K562 (cell line): ENCODE results near the gene SFT2D2. TPM values are rescaled to one million over a fixed set of nuclear protein-coding genes. Genes with fewer than 3 reads are reported as not detected.
A peak's percentile ranks its signal among the peaks of the same experiment; 100 is the strongest.

ENCODE experiments used
- BRF1 ChIP-seq: IDR thresholded peaks from 3 replicates; pipeline ENCODE4 v1.6.1; 2011; ENCODE audit warnings: borderline replicate concordance, mild to moderate bottlenecking; ENCODE audit not compliant: insufficient read length; ENCODE audit errors: extremely low read depth
- CBFA2T3 ChIP-seq: fragments of 450-650 bp; IDR thresholded peaks from 2 replicates; pipeline ENCODE4 v1.6.1; 2017
- GABPB2 ChIP-seq: fragments of 250-450 bp; sonication (Bioruptor Pico); conservative IDR thresholded peaks from 2 replicates; pipeline ENCODE4 v1.5.1; 2021; ENCODE audit warnings: mild to moderate bottlenecking
- GATAD2B ChIP-seq: fragments of 450-650 bp; IDR thresholded peaks from 2 replicates; pipeline ENCODE4 v1.6.1; 2017; ENCODE audit warnings: mild to moderate bottlenecking, borderline replicate concordance
- GTF2F1 ChIP-seq: IDR thresholded peaks from 2 replicates; pipeline ENCODE4 v1.6.1; 2011; ENCODE audit warnings: low read depth, low read length, improper control_type of control experiment
- KAT7 ChIP-seq: sonication (generic); formaldehyde crosslinking; IDR thresholded peaks from 2 replicates; pipeline ENCODE4 v1.8.0; 2022; ENCODE audit warnings: missing genetic modification reagents, mild to moderate bottlenecking, borderline replicate concordance
- L3MBTL2 ChIP-seq: fragments of 450-650 bp; IDR thresholded peaks from 2 replicates; pipeline ENCODE4 v1.6.1; 2016; ENCODE audit warnings: mild to moderate bottlenecking, moderate library complexity
- LCOR ChIP-seq: sonication (generic); formaldehyde crosslinking; IDR thresholded peaks from 2 replicates; pipeline ENCODE4 v1.8.0; 2022; ENCODE audit warnings: mild to moderate bottlenecking, missing genetic modification reagents
- MEF2A ChIP-seq: IDR thresholded peaks from 2 replicates; pipeline ENCODE4 v1.6.1; 2011; ENCODE audit warnings: low read depth, mild to moderate bottlenecking, low read length, moderate library complexity; ENCODE audit not compliant: control insufficient read depth
- MTA1 ChIP-seq: fragments of 450-650 bp; IDR thresholded peaks from 2 replicates; pipeline ENCODE4 v1.6.1; 2017; ENCODE audit warnings: borderline replicate concordance
- SP1 ChIP-seq: sonication (generic); formaldehyde crosslinking; IDR thresholded peaks from 2 replicates; pipeline ENCODE4 v1.8.1; 2022; ENCODE audit warnings: mild to moderate bottlenecking, missing genetic modification reagents
- THRAP3 ChIP-seq: fragments of 450-650 bp; IDR thresholded peaks from 2 replicates; pipeline ENCODE4 v1.6.1; 2016; ENCODE audit warnings: mild to moderate bottlenecking, inconsistent platforms, borderline replicate concordance
- polyA plus RNA-seq, 8 experiments: library from polyadenylated mRNA; depleted of rRNA in 4 of 8; stranded (reverse) in 5 of 8; unstranded in 3 of 8; fragments of >200 nt; fragmentation: Nextera tagmentation in 2 of 8; fragmentation: Illumina TruSeq in 1 of 8; extraction: Ambion mirVana in 2 of 8; extraction: Trizol in 1 of 8; gene quantifications; 2 replicates each; pipeline versions ENCODE4 v1.2.1 to v1.2.3, GENCODE V29; 2011 to 2014; ENCODE audit warnings: inconsistent platforms in 1 of 8, missing spikeins in 1 of 8
- total RNA-seq, 7 experiments: library from RNA; depleted of rRNA in 6 of 7; stranded (reverse); fragments of >200 nt in 6 of 7; fragmentation: Illumina TruSeq in 2 of 7; extraction: Trizol in 2 of 7; gene quantifications; 2 replicates each; pipeline versions ENCODE4 v1.2.1 to v1.2.3, GENCODE V29; 2011 to 2021; ENCODE audit warnings: low replicate concordance in 1 of 7
- TF ChIP-seq, protein P1 (sequence below): fragments of 200-400 bp; formaldehyde crosslinking; IDR thresholded peaks from 2 replicates; pipeline ENCODE4 v1.6.1; 2017; ENCODE audit warnings: mild to moderate bottlenecking, low read depth, low read length, moderate library complexity
- TF ChIP-seq, protein P2 (sequence below): sonication (generic); formaldehyde crosslinking; IDR thresholded peaks from 2 replicates; pipeline ENCODE4 v1.8.0; 2023; ENCODE audit warnings: mild to moderate bottlenecking, missing genetic modification reagents
- TF ChIP-seq, protein P3 (sequence below): fragments of 450-650 bp; IDR thresholded peaks from one replicate; pipeline ENCODE4 v1.6.1; 2018; ENCODE audit warnings: mild to moderate bottlenecking, moderate library complexity; ENCODE audit not compliant: partially characterized antibody

Gene SFT2D2
- total and polyA plus RNA-seq, 9 of the 15 experiments (the other 6 are each of a cell fraction or from before 2014, with no cell fraction given), result 3.4 to 50.1 (median 21.6) TPM

DNA sequence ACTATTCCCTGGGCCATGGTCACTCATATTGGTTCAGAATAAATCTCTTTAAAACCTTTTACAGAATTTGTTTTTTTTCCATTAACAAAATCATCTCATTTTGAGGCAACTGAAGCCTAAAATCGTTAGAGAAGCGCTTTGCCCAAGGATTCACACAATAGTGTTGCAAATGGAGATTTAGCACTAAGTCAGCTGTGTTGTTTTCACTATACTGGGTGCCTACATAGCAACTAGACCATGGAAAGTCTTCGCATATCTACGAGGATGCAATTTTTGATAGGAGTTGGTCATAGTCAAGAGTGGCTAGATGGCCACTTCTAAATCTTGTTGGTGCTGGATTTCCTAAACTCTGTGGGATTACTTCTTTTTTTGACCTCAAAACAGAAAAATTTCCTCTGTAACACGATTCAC, 47.6 kb upstream of the SFT2D2 start (continued):
- TF ChIP-seq CBFA2T3 (no peak), MEF2A (no peak), L3MBTL2 (0 out of 2 replicates have a peak, but pooled peaks have one; percentile 77), GABPB2 (0 out of 2 replicates have a peak, but pooled peaks have one; percentile 4), SP1 (CRISPR knock-in tag) (no peak), KAT7 (peak; percentile 87; the same call in 1 of the 2 replicates), THRAP3 (peak; percentile 77; the same call in 1 of the 2 replicates), BRF1 (no peak), MTA1 (no peak), GATAD2B (no peak), GTF2F1 (no peak), LCOR (peak; percentile 92)
- TF ChIP-seq, protein P1, sequence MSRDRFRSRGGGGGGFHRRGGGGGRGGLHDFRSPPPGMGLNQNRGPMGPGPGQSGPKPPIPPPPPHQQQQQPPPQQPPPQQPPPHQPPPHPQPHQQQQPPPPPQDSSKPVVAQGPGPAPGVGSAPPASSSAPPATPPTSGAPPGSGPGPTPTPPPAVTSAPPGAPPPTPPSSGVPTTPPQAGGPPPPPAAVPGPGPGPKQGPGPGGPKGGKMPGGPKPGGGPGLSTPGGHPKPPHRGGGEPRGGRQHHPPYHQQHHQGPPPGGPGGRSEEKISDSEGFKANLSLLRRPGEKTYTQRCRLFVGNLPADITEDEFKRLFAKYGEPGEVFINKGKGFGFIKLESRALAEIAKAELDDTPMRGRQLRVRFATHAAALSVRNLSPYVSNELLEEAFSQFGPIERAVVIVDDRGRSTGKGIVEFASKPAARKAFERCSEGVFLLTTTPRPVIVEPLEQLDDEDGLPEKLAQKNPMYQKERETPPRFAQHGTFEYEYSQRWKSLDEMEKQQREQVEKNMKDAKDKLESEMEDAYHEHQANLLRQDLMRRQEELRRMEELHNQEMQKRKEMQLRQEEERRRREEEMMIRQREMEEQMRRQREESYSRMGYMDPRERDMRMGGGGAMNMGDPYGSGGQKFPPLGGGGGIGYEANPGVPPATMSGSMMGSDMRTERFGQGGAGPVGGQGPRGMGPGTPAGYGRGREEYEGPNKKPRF, result no peak
- TF ChIP-seq, protein P2, sequence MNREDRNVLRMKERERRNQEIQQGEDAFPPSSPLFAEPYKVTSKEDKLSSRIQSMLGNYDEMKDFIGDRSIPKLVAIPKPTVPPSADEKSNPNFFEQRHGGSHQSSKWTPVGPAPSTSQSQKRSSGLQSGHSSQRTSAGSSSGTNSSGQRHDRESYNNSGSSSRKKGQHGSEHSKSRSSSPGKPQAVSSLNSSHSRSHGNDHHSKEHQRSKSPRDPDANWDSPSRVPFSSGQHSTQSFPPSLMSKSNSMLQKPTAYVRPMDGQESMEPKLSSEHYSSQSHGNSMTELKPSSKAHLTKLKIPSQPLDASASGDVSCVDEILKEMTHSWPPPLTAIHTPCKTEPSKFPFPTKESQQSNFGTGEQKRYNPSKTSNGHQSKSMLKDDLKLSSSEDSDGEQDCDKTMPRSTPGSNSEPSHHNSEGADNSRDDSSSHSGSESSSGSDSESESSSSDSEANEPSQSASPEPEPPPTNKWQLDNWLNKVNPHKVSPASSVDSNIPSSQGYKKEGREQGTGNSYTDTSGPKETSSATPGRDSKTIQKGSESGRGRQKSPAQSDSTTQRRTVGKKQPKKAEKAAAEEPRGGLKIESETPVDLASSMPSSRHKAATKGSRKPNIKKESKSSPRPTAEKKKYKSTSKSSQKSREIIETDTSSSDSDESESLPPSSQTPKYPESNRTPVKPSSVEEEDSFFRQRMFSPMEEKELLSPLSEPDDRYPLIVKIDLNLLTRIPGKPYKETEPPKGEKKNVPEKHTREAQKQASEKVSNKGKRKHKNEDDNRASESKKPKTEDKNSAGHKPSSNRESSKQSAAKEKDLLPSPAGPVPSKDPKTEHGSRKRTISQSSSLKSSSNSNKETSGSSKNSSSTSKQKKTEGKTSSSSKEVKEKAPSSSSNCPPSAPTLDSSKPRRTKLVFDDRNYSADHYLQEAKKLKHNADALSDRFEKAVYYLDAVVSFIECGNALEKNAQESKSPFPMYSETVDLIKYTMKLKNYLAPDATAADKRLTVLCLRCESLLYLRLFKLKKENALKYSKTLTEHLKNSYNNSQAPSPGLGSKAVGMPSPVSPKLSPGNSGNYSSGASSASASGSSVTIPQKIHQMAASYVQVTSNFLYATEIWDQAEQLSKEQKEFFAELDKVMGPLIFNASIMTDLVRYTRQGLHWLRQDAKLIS (CRISPR knock-in tag), result peak; percentile 39
- TF ChIP-seq, protein P3, sequence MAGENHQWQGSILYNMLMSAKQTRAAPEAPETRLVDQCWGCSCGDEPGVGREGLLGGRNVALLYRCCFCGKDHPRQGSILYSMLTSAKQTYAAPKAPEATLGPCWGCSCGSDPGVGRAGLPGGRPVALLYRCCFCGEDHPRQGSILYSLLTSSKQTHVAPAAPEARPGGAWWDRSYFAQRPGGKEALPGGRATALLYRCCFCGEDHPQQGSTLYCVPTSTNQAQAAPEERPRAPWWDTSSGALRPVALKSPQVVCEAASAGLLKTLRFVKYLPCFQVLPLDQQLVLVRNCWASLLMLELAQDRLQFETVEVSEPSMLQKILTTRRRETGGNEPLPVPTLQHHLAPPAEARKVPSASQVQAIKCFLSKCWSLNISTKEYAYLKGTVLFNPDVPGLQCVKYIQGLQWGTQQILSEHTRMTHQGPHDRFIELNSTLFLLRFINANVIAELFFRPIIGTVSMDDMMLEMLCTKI, result no peak
